PC-3 (cell line): ENCODE results near the gene USP40. TPM values are rescaled to one million over a fixed set of nuclear protein-coding genes. Genes with fewer than 3 reads are reported as not detected.

Source experiments
- ATAC-seq: fragments of 200-7000 bp; cut with Tn5 transposase; 2 replicates; pipeline ENCODE4 v1.9.1; 2020; ENCODE audit warnings: mild to moderate bottlenecking, moderate library complexity
- BruUV-seq: library from RNA; stranded (reverse); fragments of 400-500 nt; replicated peaks from 2 replicates; lab custom pipeline; 2021; lab: Mats Ljungman, UMichigan
- CTCF ChIA-PET: fragments of 300-600 bp; sonication (Branson Sonifier 250); formaldehyde crosslinking; loops from one replicate; lab custom pipeline; 2022; ENCODE audit warnings: antibody characterized with exemption; lab: Charles Lee
- POLR2A ChIA-PET: fragments of 300-600 bp; sonication (Branson Sonifier 250); formaldehyde crosslinking; loops from one replicate; lab custom pipeline; 2022; ENCODE audit warnings: antibody characterized with exemption; ENCODE audit not compliant: unreplicated experiment; lab: Charles Lee
- DNase-seq: peaks from one replicate; pipeline ENCODE4 v3.0.0-alpha.2; 2015
- H2AFZ ChIP-seq: fragments of 300-600 bp; sonication (generic); 2 replicates; pipeline ENCODE4 v1.6.0; 2016; ENCODE audit warnings: antibody characterized with exemption, low read length
- H3F3A ChIP-seq: fragments of 300-600 bp; sonication (generic); one replicate; pipeline ENCODE4 v1.6.0; 2017; ENCODE audit warnings: antibody characterized with exemption, low read length, control low read depth, mild to moderate bottlenecking; ENCODE audit not compliant: unreplicated experiment
- H3K27ac ChIP-seq: fragments of 300-600 bp; sonication (generic); 2 replicates; pipeline ENCODE4 v1.5.1; 2016; ENCODE audit warnings: mild to moderate bottlenecking, low read length
- H3K27me3 ChIP-seq: fragments of 300-600 bp; sonication (generic); 2 replicates; pipeline ENCODE4 v1.6.1; 2016; ENCODE audit warnings: low read length, mixed read lengths
- H3K36me3 ChIP-seq: fragments of 300-600 bp; sonication (generic); 2 replicates; pipeline ENCODE4 v1.6.1; 2016; ENCODE audit warnings: low read depth, mixed run types, low read length, mixed read lengths
- H3K4me1 ChIP-seq: fragments of 300-600 bp; sonication (generic); 2 replicates; pipeline ENCODE4 v1.5.1; 2016; ENCODE audit warnings: low read length; ENCODE audit not compliant: insufficient read depth
- H3K4me2 ChIP-seq: fragments of 300-600 bp; sonication (generic); 2 replicates; pipeline ENCODE4 v1.6.0; 2016; ENCODE audit warnings: low read length
- H3K4me3 ChIP-seq: fragments of 300-600 bp; sonication (generic); 2 replicates; pipeline ENCODE4 v1.5.1; 2016; ENCODE audit warnings: mild to moderate bottlenecking, low read length, mixed read lengths
- H3K79me2 ChIP-seq: fragments of 300-600 bp; sonication (generic); 2 replicates; pipeline ENCODE4 v1.6.1; 2017; ENCODE audit warnings: low read length, mixed read lengths
- H3K9ac ChIP-seq: fragments of 300-600 bp; sonication (generic); 2 replicates; pipeline ENCODE4 v1.6.0; 2016; ENCODE audit warnings: mild to moderate bottlenecking, low read length
- H3K9me2 ChIP-seq: fragments of 300-600 bp; sonication (generic); replicated peaks from 2 replicates; pipeline ENCODE4 v1.6.1; 2016; ENCODE audit warnings: mixed run types, low read length, mixed read lengths
- H3K9me3 ChIP-seq: fragments of 300-600 bp; sonication (generic); 2 replicates; pipeline ENCODE4 v1.6.1; 2016; ENCODE audit warnings: low read length, mixed read lengths
- H4K20me1 ChIP-seq: fragments of 300-600 bp; sonication (generic); 2 replicates; pipeline ENCODE4 v1.6.1; 2016; ENCODE audit warnings: low read length, mixed read lengths
- EZH2 ChIP-seq: fragments of 300-600 bp; sonication (generic); IDR thresholded peaks from one replicate; pipeline ENCODE4 v1.6.1; 2017; ENCODE audit warnings: antibody characterized with exemption, mild to moderate bottlenecking, low read length; ENCODE audit not compliant: unreplicated experiment
- EZH2phosphoT487 ChIP-seq: fragments of 300-600 bp; sonication (generic); IDR thresholded peaks from 2 replicates; pipeline ENCODE4 v1.6.1; 2018; ENCODE audit warnings: mild to moderate bottlenecking, antibody characterized with exemption, low read length, borderline replicate concordance
- intact Hi-C: fragments of 100-400 bp; cut with micrococcal nuclease; formaldehyde crosslinking; loops from 2 replicates; pipeline ENCODE4 v1.9.0; 2023
- total RNA-seq: library from RNA; depleted of rRNA; stranded (reverse); fragments of >200 nt; gene quantifications from 2 replicates; pipeline ENCODE4 v1.2.3, GENCODE V29; 2014
- TF ChIP-seq, protein P1 (sequence below): fragments of 300-600 bp; sonication (generic); conservative IDR thresholded peaks from 2 replicates; pipeline ENCODE4 v1.5.1; 2017; ENCODE audit warnings: antibody characterized with exemption, low read depth, mild to moderate bottlenecking, low read length

USP40 gene
- total RNA-seq, 1 experiment from 2014 or later, result 32.1 TPM

DNA sequence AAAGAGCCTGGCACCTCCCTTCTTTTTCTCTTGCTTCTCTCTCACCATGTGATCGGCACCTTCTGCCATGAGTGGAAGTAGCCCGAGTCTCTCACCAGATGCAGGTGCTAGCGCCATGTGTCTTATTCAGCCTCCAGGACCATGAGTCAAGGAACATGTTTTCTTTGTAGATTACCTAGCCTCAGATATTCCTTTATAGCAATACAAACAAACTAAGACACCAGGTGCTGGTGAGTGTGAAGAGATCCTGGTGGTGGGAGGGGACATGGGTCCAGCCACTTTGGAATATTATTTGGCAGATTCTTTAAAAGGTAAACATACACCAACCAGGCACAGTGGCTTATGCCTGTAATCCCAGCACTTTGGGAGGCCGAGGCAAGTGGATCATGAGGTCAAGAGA is 5.9 kb upstream of the USP40 start:
- POLR2A ChIA-PET, result no interaction called here
- Histone ChIP-seq H3F3A (no peaks in the 10 kb centered on the region), H3K79me2 (no peaks in the 10 kb centered on the region), H3K4me3 (no peak overlapping the region), H3K9me2 (no peaks in the 10 kb centered on the region), H4K20me1 (no peaks in the 10 kb centered on the region), H3K4me1 (no peaks in the 10 kb centered on the region), H2AFZ (no peak overlapping the region), H3K36me3 (no peaks in the 10 kb centered on the region), H3K27ac (no peak overlapping the region), H3K4me2 (no peak overlapping the region), H3K9me3 (no peaks in the 10 kb centered on the region), H3K27me3 (no peaks in the 10 kb centered on the region), H3K9ac (no peak overlapping the region)
- no peak for ATAC-seq
- BruUV-seq, result no TSS peak
- TF ChIP-seq, protein P1, sequence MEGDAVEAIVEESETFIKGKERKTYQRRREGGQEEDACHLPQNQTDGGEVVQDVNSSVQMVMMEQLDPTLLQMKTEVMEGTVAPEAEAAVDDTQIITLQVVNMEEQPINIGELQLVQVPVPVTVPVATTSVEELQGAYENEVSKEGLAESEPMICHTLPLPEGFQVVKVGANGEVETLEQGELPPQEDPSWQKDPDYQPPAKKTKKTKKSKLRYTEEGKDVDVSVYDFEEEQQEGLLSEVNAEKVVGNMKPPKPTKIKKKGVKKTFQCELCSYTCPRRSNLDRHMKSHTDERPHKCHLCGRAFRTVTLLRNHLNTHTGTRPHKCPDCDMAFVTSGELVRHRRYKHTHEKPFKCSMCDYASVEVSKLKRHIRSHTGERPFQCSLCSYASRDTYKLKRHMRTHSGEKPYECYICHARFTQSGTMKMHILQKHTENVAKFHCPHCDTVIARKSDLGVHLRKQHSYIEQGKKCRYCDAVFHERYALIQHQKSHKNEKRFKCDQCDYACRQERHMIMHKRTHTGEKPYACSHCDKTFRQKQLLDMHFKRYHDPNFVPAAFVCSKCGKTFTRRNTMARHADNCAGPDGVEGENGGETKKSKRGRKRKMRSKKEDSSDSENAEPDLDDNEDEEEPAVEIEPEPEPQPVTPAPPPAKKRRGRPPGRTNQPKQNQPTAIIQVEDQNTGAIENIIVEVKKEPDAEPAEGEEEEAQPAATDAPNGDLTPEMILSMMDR, result no peak
- TF ChIP-seq EZH2 (no peak), EZH2phosphoT487 (no peak)
- intact Hi-C loops, result no loop called here
- CTCF ChIA-PET, result no interaction called here
- no peak for DNase-seq

DNA sequence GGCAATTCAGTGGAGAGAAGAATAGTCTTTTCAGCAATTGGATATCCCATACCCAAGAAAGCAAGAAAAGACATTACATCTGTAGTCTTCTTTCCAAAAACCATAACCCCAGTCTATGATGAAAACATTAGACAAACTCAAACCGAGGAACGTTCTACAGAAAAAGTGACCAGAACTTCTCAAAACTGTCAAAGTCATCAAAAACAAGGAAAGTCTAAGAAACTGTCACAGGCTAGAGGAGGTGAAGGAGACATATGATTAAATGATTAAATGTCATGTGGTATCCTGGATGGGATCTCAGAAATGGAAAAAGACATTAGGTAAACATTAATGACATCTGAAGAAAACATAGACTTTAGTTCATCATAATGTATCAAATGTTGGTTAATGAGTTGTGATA is 4.9 kb upstream of the USP40 start:
- H3K27me3 ChIP-seq, result no peaks in the 10 kb centered on the region
- intact Hi-C loops, result no loop called here
- H2AFZ ChIP-seq, result no peak overlapping the region
- H3K9me3 ChIP-seq, result no peaks in the 10 kb centered on the region
- no peak overlapping the region for H3K9ac ChIP-seq
- H4K20me1 ChIP-seq, result no peaks in the 10 kb centered on the region
- POLR2A ChIA-PET, result no interaction called here
- TF ChIP-seq EZH2phosphoT487 (no peak), EZH2 (no peak)
- TF ChIP-seq, protein P1, result no peak
- H3K4me3 ChIP-seq, result no peak overlapping the region
- no TSS peak for BruUV-seq
- CTCF ChIA-PET, result no interaction called here
- no peak overlapping the region for H3K27ac ChIP-seq
- peaks cover 1% of the 10 kb centered on the region for H3K79me2 ChIP-seq
- H3K4me2 ChIP-seq, result no peak overlapping the region
- no peaks in the 10 kb centered on the region for H3K36me3 ChIP-seq
- no peak for ATAC-seq
- H3K9me2 ChIP-seq, result no peaks in the 10 kb centered on the region
- no peaks in the 10 kb centered on the region for H3K4me1 ChIP-seq
- DNase-seq, result no peak
- H3F3A ChIP-seq, result no peaks in the 10 kb centered on the region

GRCh38 chr2:233571001-233571400 is 4.4 kb upstream of the USP40 start:
- Histone ChIP-seq H3K4me2 (no peak overlapping the region), H3K27me3 (no peaks in the 10 kb centered on the region), H3K9ac (no peak overlapping the region), H4K20me1 (no peaks in the 10 kb centered on the region), H3F3A (no peaks in the 10 kb centered on the region), H3K4me1 (no peaks in the 10 kb centered on the region), H2AFZ (no peak overlapping the region), H3K9me3 (no peaks in the 10 kb centered on the region), H3K4me3 (no peak overlapping the region), H3K9me2 (no peaks in the 10 kb centered on the region), H3K79me2 (peaks cover 6% of the 10 kb centered on the region), H3K36me3 (no peaks in the 10 kb centered on the region), H3K27ac (no peak overlapping the region)
- no TSS peak for BruUV-seq
- ChIA-PET POLR2A (no interaction called here), CTCF (no interaction called here)
- ATAC-seq (no peak), DNase-seq (no peak)
- intact Hi-C loops, result no loop called here
- TF ChIP-seq EZH2 (no peak), EZH2phosphoT487 (no peak)
- TF ChIP-seq, protein P1, result no peak
